Liver (tissue), 9 donors: ENCODE measurements around the gene YPEL4. TPM values are rescaled to one million over a fixed set of nuclear protein-coding genes. Genes with fewer than 3 reads are reported as not detected.

Source experiments
- DNase-seq: peaks from one replicate; pipeline ENCODE4 v3.0.0-alpha.2; 2017; ENCODE audit warnings: low spot score
- H3K27ac ChIP-seq, 2 donors: one replicate each; pipeline ENCODE4 v1.7.0; 2013; ENCODE audit warnings: inconsistent platforms in 2 of 2, low read length in 2 of 2, control low read depth in 1 of 2, low read depth in 1 of 2, mild to moderate bottlenecking in 1 of 2
- H3K27me3 ChIP-seq, 4 donors: one replicate each; pipeline versions ENCODE4 v1.6.1 to v1.7.0; 2013; ENCODE audit warnings: low read length in 3 of 4, inconsistent platforms in 1 of 4, mild to moderate bottlenecking in 1 of 4, moderate library complexity in 1 of 4; ENCODE audit not compliant: control insufficient read depth in 4 of 4, insufficient read depth in 4 of 4
- H3K36me3 ChIP-seq, 4 donors: one replicate each; pipeline versions ENCODE4 v1.6.1 to v1.7.0; 2013; ENCODE audit warnings: low read length in 3 of 4, mild to moderate bottlenecking in 3 of 4, low read depth in 1 of 4, moderate library complexity in 1 of 4; ENCODE audit not compliant: control insufficient read depth in 4 of 4, insufficient read depth in 3 of 4
- H3K4me1 ChIP-seq, 4 donors: one replicate each; pipeline versions ENCODE4 v1.6.1 to v1.7.0; 2013; ENCODE audit warnings: low read length in 3 of 4, mild to moderate bottlenecking in 3 of 4, moderate library complexity in 1 of 4; ENCODE audit not compliant: control insufficient read depth in 4 of 4, insufficient read depth in 4 of 4
- H3K4me3 ChIP-seq, 3 donors: one replicate each; pipeline versions ENCODE4 v1.6.1 to v1.7.0; 2013; ENCODE audit warnings: low read length in 3 of 3, control low read depth in 1 of 3, low read depth in 1 of 3, mild to moderate bottlenecking in 1 of 3
- H3K9ac ChIP-seq, 2 donors: one replicate each; pipeline ENCODE4 v1.7.0; 2013; ENCODE audit warnings: low read length in 2 of 2, mild to moderate bottlenecking in 2 of 2, moderate library complexity in 2 of 2, control low read depth in 1 of 2, low read depth in 1 of 2
- H3K9me3 ChIP-seq, 4 donors: one replicate each; pipeline versions ENCODE4 v1.6.1 to v1.7.0; 2013; ENCODE audit warnings: low read length in 3 of 4; ENCODE audit not compliant: control insufficient read depth in 4 of 4
- CTCF ChIP-seq: fragments of 150-350 bp; IDR thresholded peaks from 2 replicates; pipeline ENCODE4 v1.5.1; 2017; ENCODE audit warnings: improper control_type of control experiment, low read depth, low read length; ENCODE audit not compliant: missing input control
- EGR1 ChIP-seq, 2 donors: IDR thresholded peaks; 2 replicates each; pipeline ENCODE4 v1.6.1; 2016 to 2018; ENCODE audit warnings: antibody characterized with exemption in 2 of 2, low read depth in 2 of 2
- FOXA1 ChIP-seq: IDR thresholded peaks from 2 replicates; pipeline ENCODE4 v1.6.1; 2016; ENCODE audit warnings: antibody characterized with exemption
- FOXA2 ChIP-seq: IDR thresholded peaks from 2 replicates; pipeline ENCODE4 v1.6.1; 2016; ENCODE audit warnings: antibody characterized with exemption
- GABPA ChIP-seq, 2 donors: IDR thresholded peaks in 1 of 2; conservative IDR thresholded peaks in 1 of 2; 2 replicates each; pipeline ENCODE4 v1.6.1; 2016; ENCODE audit warnings: antibody characterized with exemption in 2 of 2, mild to moderate bottlenecking in 1 of 2, moderate library complexity in 1 of 2
- HNF4A ChIP-seq, 2 donors: conservative IDR thresholded peaks; 2 replicates each; pipeline ENCODE4 v1.6.1; 2016; ENCODE audit warnings: antibody characterized with exemption in 2 of 2, mild to moderate bottlenecking in 2 of 2
- HNF4G ChIP-seq: IDR thresholded peaks from 2 replicates; pipeline ENCODE4 v1.6.1; 2016; ENCODE audit warnings: antibody characterized with exemption
- MAX ChIP-seq: IDR thresholded peaks from 2 replicates; pipeline ENCODE4 v1.6.1; 2016; ENCODE audit warnings: antibody characterized with exemption
- NR2F2 ChIP-seq: IDR thresholded peaks from 2 replicates; pipeline ENCODE4 v1.6.1; 2016; ENCODE audit warnings: antibody characterized with exemption
- RAD21 ChIP-seq, 2 donors: IDR thresholded peaks; 2 replicates each; pipeline ENCODE4 v1.6.1; 2016; ENCODE audit warnings: antibody characterized with exemption in 2 of 2, mild to moderate bottlenecking in 2 of 2
- RXRA ChIP-seq, 2 donors: IDR thresholded peaks; 2 replicates each; pipeline ENCODE4 v1.6.1; 2017 to 2018; ENCODE audit warnings: antibody characterized with exemption in 2 of 2, mild to moderate bottlenecking in 1 of 2
- SP1 ChIP-seq: IDR thresholded peaks from 2 replicates; pipeline ENCODE4 v1.6.1; 2018; ENCODE audit warnings: antibody characterized with exemption, mild to moderate bottlenecking
- TAF1 ChIP-seq: conservative IDR thresholded peaks from 2 replicates; pipeline ENCODE4 v1.6.1; 2016; ENCODE audit warnings: antibody characterized with exemption, mild to moderate bottlenecking
- YY1 ChIP-seq: IDR thresholded peaks from 2 replicates; pipeline ENCODE4 v1.6.1; 2016; ENCODE audit warnings: antibody characterized with exemption, mild to moderate bottlenecking
- WGBS: extraction: QIAGEN DNeasy Blood & Tissue Kit; methylation state at CpG from one replicate; pipeline ENCODE4 v1.1.7; 2013; 5-methylcytosine and 5-hydroxymethylcytosine counted together
- polyA plus RNA-seq, 2 donors: library from polyadenylated mRNA; stranded (reverse) in 1 of 2; unstranded in 1 of 2; fragments of 200-250 nt in 1 of 2; fragments of >200 nt in 1 of 2; fragmentation: Nextera tagmentation in 1 of 2; extraction: Ambion mirVana in 1 of 2; gene quantifications; one replicate each; pipeline versions ENCODE4 v1.2.1 to v1.2.3, GENCODE V29; 2013 to 2015
- total RNA-seq, 2 donors: library from RNA; depleted of rRNA; stranded (reverse); fragments of >200 nt; gene quantifications; one replicate each; pipeline ENCODE4 v1.2.3, GENCODE V29; 2014
- TF ChIP-seq, protein P1 (sequence below): IDR thresholded peaks from 2 replicates; pipeline ENCODE4 v1.6.1; 2016; ENCODE audit warnings: antibody characterized with exemption
- TF ChIP-seq, protein P2 (sequence below): IDR thresholded peaks from 2 replicates; pipeline ENCODE4 v1.6.1; 2016; ENCODE audit warnings: antibody characterized with exemption
- TF ChIP-seq, protein P3 (sequence below): IDR thresholded peaks from 2 replicates; pipeline ENCODE4 v1.6.1; 2016; ENCODE audit warnings: antibody characterized with exemption, mild to moderate bottlenecking
- donor health status: healthy.
- donor health status: healthy.
- donor health status: healthy.
- donor health status: healthy.
- donor health status: healthy.

YPEL4 gene
- total and polyA plus RNA-seq, 4 donors, result 0.08 to 19.9 (median 0.22) TPM

- no peak overlapping the region for H3K4me3 ChIP-seq
- H3K27me3 ChIP-seq, result no peaks in the 10 kb centered on the region
- peaks cover 8 to 25% (median 19%) of the 10 kb centered on the region in 4 donors for H3K36me3 ChIP-seq
- DNase-seq, result no peak
- H3K4me1 ChIP-seq, result peaks cover 6 to 20% (median 16%) of the 10 kb centered on the region in 4 donors
- H3K27ac ChIP-seq, result no peak overlapping the region
- no peak overlapping the region for H3K9ac ChIP-seq
- no peaks in the 10 kb centered on the region for H3K9me3 ChIP-seq
- TF ChIP-seq YY1 (no peak), MAX (no peak), FOXA1 (no peak), TAF1 (no peak), RXRA (IDR thresholded peaks at IDR 0.05) (no peak), HNF4G (no peak), EGR1 (IDR thresholded peaks at IDR 0.05; ENCODE audit: low read depth in 2 of 2) (no peak), NR2F2 (no peak), RAD21 (IDR thresholded peaks at IDR 0.05) (no peak), FOXA2 (no peak), SP1 (no peak)
- TF ChIP-seq, protein P1, sequence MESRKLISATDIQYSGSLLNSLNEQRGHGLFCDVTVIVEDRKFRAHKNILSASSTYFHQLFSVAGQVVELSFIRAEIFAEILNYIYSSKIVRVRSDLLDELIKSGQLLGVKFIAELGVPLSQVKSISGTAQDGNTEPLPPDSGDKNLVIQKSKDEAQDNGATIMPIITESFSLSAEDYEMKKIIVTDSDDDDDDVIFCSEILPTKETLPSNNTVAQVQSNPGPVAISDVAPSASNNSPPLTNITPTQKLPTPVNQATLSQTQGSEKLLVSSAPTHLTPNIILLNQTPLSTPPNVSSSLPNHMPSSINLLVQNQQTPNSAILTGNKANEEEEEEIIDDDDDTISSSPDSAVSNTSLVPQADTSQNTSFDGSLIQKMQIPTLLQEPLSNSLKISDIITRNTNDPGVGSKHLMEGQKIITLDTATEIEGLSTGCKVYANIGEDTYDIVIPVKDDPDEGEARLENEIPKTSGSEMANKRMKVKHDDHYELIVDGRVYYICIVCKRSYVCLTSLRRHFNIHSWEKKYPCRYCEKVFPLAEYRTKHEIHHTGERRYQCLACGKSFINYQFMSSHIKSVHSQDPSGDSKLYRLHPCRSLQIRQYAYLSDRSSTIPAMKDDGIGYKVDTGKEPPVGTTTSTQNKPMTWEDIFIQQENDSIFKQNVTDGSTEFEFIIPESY, result no peak
- TF ChIP-seq, protein P2, sequence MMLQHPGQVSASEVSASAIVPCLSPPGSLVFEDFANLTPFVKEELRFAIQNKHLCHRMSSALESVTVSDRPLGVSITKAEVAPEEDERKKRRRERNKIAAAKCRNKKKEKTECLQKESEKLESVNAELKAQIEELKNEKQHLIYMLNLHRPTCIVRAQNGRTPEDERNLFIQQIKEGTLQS, result no peak
- TF ChIP-seq, protein P3, sequence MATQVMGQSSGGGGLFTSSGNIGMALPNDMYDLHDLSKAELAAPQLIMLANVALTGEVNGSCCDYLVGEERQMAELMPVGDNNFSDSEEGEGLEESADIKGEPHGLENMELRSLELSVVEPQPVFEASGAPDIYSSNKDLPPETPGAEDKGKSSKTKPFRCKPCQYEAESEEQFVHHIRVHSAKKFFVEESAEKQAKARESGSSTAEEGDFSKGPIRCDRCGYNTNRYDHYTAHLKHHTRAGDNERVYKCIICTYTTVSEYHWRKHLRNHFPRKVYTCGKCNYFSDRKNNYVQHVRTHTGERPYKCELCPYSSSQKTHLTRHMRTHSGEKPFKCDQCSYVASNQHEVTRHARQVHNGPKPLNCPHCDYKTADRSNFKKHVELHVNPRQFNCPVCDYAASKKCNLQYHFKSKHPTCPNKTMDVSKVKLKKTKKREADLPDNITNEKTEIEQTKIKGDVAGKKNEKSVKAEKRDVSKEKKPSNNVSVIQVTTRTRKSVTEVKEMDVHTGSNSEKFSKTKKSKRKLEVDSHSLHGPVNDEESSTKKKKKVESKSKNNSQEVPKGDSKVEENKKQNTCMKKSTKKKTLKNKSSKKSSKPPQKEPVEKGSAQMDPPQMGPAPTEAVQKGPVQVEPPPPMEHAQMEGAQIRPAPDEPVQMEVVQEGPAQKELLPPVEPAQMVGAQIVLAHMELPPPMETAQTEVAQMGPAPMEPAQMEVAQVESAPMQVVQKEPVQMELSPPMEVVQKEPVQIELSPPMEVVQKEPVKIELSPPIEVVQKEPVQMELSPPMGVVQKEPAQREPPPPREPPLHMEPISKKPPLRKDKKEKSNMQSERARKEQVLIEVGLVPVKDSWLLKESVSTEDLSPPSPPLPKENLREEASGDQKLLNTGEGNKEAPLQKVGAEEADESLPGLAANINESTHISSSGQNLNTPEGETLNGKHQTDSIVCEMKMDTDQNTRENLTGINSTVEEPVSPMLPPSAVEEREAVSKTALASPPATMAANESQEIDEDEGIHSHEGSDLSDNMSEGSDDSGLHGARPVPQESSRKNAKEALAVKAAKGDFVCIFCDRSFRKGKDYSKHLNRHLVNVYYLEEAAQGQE, result no peak
Observed at GRCh38 chr11:57674251-57674650, 24.5 kb upstream of the YPEL4 start.

- peak overlapping the region; percentile 95 to 97 for H3K9ac ChIP-seq
- WGBS, result under 1% methylated on average over 31 of the region's 31 CpGs
- DNase-seq, result no peak
- peak overlapping the region; percentile 94 to 98 (median 96) for H3K4me3 ChIP-seq
- H3K4me1 ChIP-seq, result peaks cover 2 to 23% (median 18%) of the 10 kb centered on the region in 4 donors
- H3K9me3 ChIP-seq, result no peaks in the 10 kb centered on the region
- peak overlapping the region; percentile 97 to 99 for H3K27ac ChIP-seq
- H3K36me3 ChIP-seq, result peaks cover 5 to 18% (median 13%) of the 10 kb centered on the region in 4 donors
- H3K27me3 ChIP-seq, result no peaks in the 10 kb centered on the region
- TF ChIP-seq NR2F2 (no peak), TAF1 (no peak), GABPA (IDR thresholded peaks at IDR 0.05 in 1 of 2, conservative IDR thresholded peaks at IDR 0.05 in 1 of 2) (no peak), HNF4A (conservative IDR thresholded peaks at IDR 0.05) (no peak), CTCF (no peak), SP1 (no peak), MAX (no peak), HNF4G (no peak), RAD21 (IDR thresholded peaks at IDR 0.05) (no peak), FOXA2 (no peak), RXRA (IDR thresholded peaks at IDR 0.05) (no peak), EGR1 (IDR thresholded peaks at IDR 0.05; ENCODE audit: low read depth in 2 of 2) (no peak), YY1 (no peak)
- TF ChIP-seq, protein P2, result no peak
- TF ChIP-seq, protein P1, result no peak
Observed at GRCh38 chr11:57668434-57668782, 18.7 kb upstream of the YPEL4 start.
